Measurements from ENCODE around the gene TMEM87B. TPM values are rescaled to one million over a fixed set of nuclear protein-coding genes. Genes with fewer than 3 reads are reported as not detected.

TMEM87B gene
- polyA plus RNA-seq, 4 donors = 17.3 to 43.3 (median 26.1) TPM

GRCh38 chr2:112149194-112149593 lies 94.1 kb downstream of the TMEM87B start:
- WGBS, 3 donors = 81 to 93% (median 86%) methylated on average over 5 of the region's 5 CpGs
- H3K9me3 ChIP-seq (ENCODE audit: control insufficient read depth in 2 of 2, insufficient read depth in 1 of 2, low read depth in 1 of 2, low read length in 1 of 2) = no peaks in the 10 kb centered on the region
- H3K36me3 ChIP-seq (ENCODE audit: control insufficient read depth in 3 of 3, insufficient read depth in 2 of 3, low read depth in 1 of 3, low read length in 3 of 3) = no peaks in the 10 kb centered on the region
- H3K27ac ChIP-seq (ENCODE audit: low read depth in 1 of 3, low read length in 2 of 3) = no peak overlapping the region
- H3K4me3 ChIP-seq (ENCODE audit: low read depth in 1 of 3, low read length in 3 of 3) = no peak overlapping the region
- DNase-seq (no peak), FAIRE-seq (no peak)
- H3K27me3 ChIP-seq (ENCODE audit: control insufficient read depth in 3 of 3, insufficient read depth in 3 of 3, low read length in 3 of 3) = no peaks in the 10 kb centered on the region
- no peaks in the 10 kb centered on the region for H3K4me1 ChIP-seq (ENCODE audit: control insufficient read depth in 3 of 3, insufficient read depth in 2 of 3, low read depth in 1 of 3, low read length in 2 of 3)

- no peak for FAIRE-seq
Measured at GRCh38 chr2:112149866-112150435, 94.9 kb downstream of the TMEM87B start.

GRCh38 chr2:112150447-112150846 lies 95.4 kb downstream of the TMEM87B start:
- H3K27me3 ChIP-seq (ENCODE audit: control insufficient read depth in 3 of 3, insufficient read depth in 3 of 3, low read length in 3 of 3) = no peaks in the 10 kb centered on the region
- H3K36me3 ChIP-seq (ENCODE audit: control insufficient read depth in 3 of 3, insufficient read depth in 2 of 3, low read depth in 1 of 3, low read length in 3 of 3) = no peaks in the 10 kb centered on the region
- no peak overlapping the region for H3K4me3 ChIP-seq (ENCODE audit: low read depth in 1 of 3, low read length in 3 of 3)
- FAIRE-seq (no peak), DNase-seq (no peak)
- no peaks in the 10 kb centered on the region for H3K4me1 ChIP-seq (ENCODE audit: control insufficient read depth in 3 of 3, insufficient read depth in 2 of 3, low read depth in 1 of 3, low read length in 2 of 3)
- 74 to 77% (median 75%) methylated on average over 5 of the region's 5 CpGs for WGBS, 3 donors
- no peaks in the 10 kb centered on the region for H3K9me3 ChIP-seq (ENCODE audit: control insufficient read depth in 2 of 2, insufficient read depth in 1 of 2, low read depth in 1 of 2, low read length in 1 of 2)
- H3K27ac ChIP-seq (ENCODE audit: low read depth in 1 of 3, low read length in 2 of 3) = no peak overlapping the region

More at GRCh38 chr2:112149866-112150435, 94.9 kb downstream of the TMEM87B start:
- DNase-seq = no peak
- H3K9me3 ChIP-seq (ENCODE audit: control insufficient read depth in 2 of 2, insufficient read depth in 1 of 2, low read depth in 1 of 2, low read length in 1 of 2) = no peaks in the 10 kb centered on the region
- H3K4me3 ChIP-seq (ENCODE audit: low read depth in 1 of 3, low read length in 3 of 3) = no peak overlapping the region
- no peaks in the 10 kb centered on the region for H3K27me3 ChIP-seq (ENCODE audit: control insufficient read depth in 3 of 3, insufficient read depth in 3 of 3, low read length in 3 of 3)
- WGBS, 3 donors = 65 to 76% (median 76%) methylated on average over 7 of the region's 7 CpGs
- no peaks in the 10 kb centered on the region for H3K4me1 ChIP-seq (ENCODE audit: control insufficient read depth in 3 of 3, insufficient read depth in 2 of 3, low read depth in 1 of 3, low read length in 2 of 3)
- no peak overlapping the region for H3K27ac ChIP-seq (ENCODE audit: low read depth in 1 of 3, low read length in 2 of 3)
- H3K36me3 ChIP-seq (ENCODE audit: control insufficient read depth in 3 of 3, insufficient read depth in 2 of 3, low read depth in 1 of 3, low read length in 3 of 3) = no peaks in the 10 kb centered on the region

GRCh38 chr2:112150851-112151250 lies 95.8 kb downstream of the TMEM87B start:
- no peak for DNase-seq
- H3K4me1 ChIP-seq (ENCODE audit: control insufficient read depth in 3 of 3, insufficient read depth in 2 of 3, low read depth in 1 of 3, low read length in 2 of 3) = no peaks in the 10 kb centered on the region
- H3K36me3 ChIP-seq (ENCODE audit: control insufficient read depth in 3 of 3, insufficient read depth in 2 of 3, low read depth in 1 of 3, low read length in 3 of 3) = no peaks in the 10 kb centered on the region
- no peak overlapping the region for H3K27ac ChIP-seq (ENCODE audit: low read depth in 1 of 3, low read length in 2 of 3)
- H3K9me3 ChIP-seq (ENCODE audit: control insufficient read depth in 2 of 2, insufficient read depth in 1 of 2, low read depth in 1 of 2, low read length in 1 of 2) = no peaks in the 10 kb centered on the region
- no peaks in the 10 kb centered on the region for H3K27me3 ChIP-seq (ENCODE audit: control insufficient read depth in 3 of 3, insufficient read depth in 3 of 3, low read length in 3 of 3)
- 85 to 88% (median 85%) methylated on average over 11 of the region's 11 CpGs for WGBS, 3 donors
- no peak for FAIRE-seq
- no peak overlapping the region for H3K4me3 ChIP-seq (ENCODE audit: low read depth in 1 of 3, low read length in 3 of 3)

- FAIRE-seq = no peak
- no peaks in the 10 kb centered on the region for H3K9me3 ChIP-seq (ENCODE audit: control insufficient read depth in 2 of 2, insufficient read depth in 1 of 2, low read depth in 1 of 2, low read length in 1 of 2)
- WGBS, 3 donors = 89 to 94% (median 91%) methylated on average over 5 of the region's 5 CpGs
- H3K27me3 ChIP-seq (ENCODE audit: control insufficient read depth in 3 of 3, insufficient read depth in 3 of 3, low read length in 3 of 3) = no peaks in the 10 kb centered on the region
- no peak overlapping the region for H3K27ac ChIP-seq (ENCODE audit: low read depth in 1 of 3, low read length in 2 of 3)
- DNase-seq = no peak
- no peaks in the 10 kb centered on the region for H3K36me3 ChIP-seq (ENCODE audit: control insufficient read depth in 3 of 3, insufficient read depth in 2 of 3, low read depth in 1 of 3, low read length in 3 of 3)
- no peak overlapping the region for H3K4me3 ChIP-seq (ENCODE audit: low read depth in 1 of 3, low read length in 3 of 3)
- H3K4me1 ChIP-seq (ENCODE audit: control insufficient read depth in 3 of 3, insufficient read depth in 2 of 3, low read depth in 1 of 3, low read length in 2 of 3) = no peaks in the 10 kb centered on the region
Measured at GRCh38 chr2:112151271-112151670, 96.2 kb downstream of the TMEM87B start.

GRCh38 chr2:112151701-112152440 lies 96.8 kb downstream of the TMEM87B start:
- Histone ChIP-seq H3K27me3 (ENCODE audit: control insufficient read depth in 3 of 3, insufficient read depth in 3 of 3, low read length in 3 of 3) (no peaks in the 10 kb centered on the region), H3K4me1 (ENCODE audit: control insufficient read depth in 3 of 3, insufficient read depth in 2 of 3, low read depth in 1 of 3, low read length in 2 of 3) (no peaks in the 10 kb centered on the region), H3K4me3 (ENCODE audit: low read depth in 1 of 3, low read length in 3 of 3) (no peak overlapping the region), H3K9me3 (ENCODE audit: control insufficient read depth in 2 of 2, insufficient read depth in 1 of 2, low read depth in 1 of 2, low read length in 1 of 2) (no peaks in the 10 kb centered on the region), H3K36me3 (ENCODE audit: control insufficient read depth in 3 of 3, insufficient read depth in 2 of 3, low read depth in 1 of 3, low read length in 3 of 3) (no peaks in the 10 kb centered on the region), H3K27ac (ENCODE audit: low read depth in 1 of 3, low read length in 2 of 3) (no peak overlapping the region)
- DNase-seq (no peak), FAIRE-seq (no peak)
- WGBS, 3 donors = 90 to 94% (median 92%) methylated on average over 18 of the region's 18 CpGs

GRCh38 chr2:112152476-112153178 lies 97.6 kb downstream of the TMEM87B start:
- H3K36me3 ChIP-seq (ENCODE audit: control insufficient read depth in 3 of 3, insufficient read depth in 2 of 3, low read depth in 1 of 3, low read length in 3 of 3) = no peaks in the 10 kb centered on the region
- no peaks in the 10 kb centered on the region for H3K9me3 ChIP-seq (ENCODE audit: control insufficient read depth in 2 of 2, insufficient read depth in 1 of 2, low read depth in 1 of 2, low read length in 1 of 2)
- no peak for FAIRE-seq
- H3K27ac ChIP-seq (ENCODE audit: low read depth in 1 of 3, low read length in 2 of 3) = no peak overlapping the region
- no peaks in the 10 kb centered on the region for H3K27me3 ChIP-seq (ENCODE audit: control insufficient read depth in 3 of 3, insufficient read depth in 3 of 3, low read length in 3 of 3)
- H3K4me3 ChIP-seq (ENCODE audit: low read depth in 1 of 3, low read length in 3 of 3) = no peak overlapping the region
- 86 to 95% (median 90%) methylated on average over 10 of the region's 10 CpGs for WGBS, 3 donors
- DNase-seq = no peak
- no peaks in the 10 kb centered on the region for H3K4me1 ChIP-seq (ENCODE audit: control insufficient read depth in 3 of 3, insufficient read depth in 2 of 3, low read depth in 1 of 3, low read length in 2 of 3)

- Histone ChIP-seq H3K4me3 (ENCODE audit: low read depth in 1 of 3, low read length in 3 of 3) (no peak overlapping the region), H3K4me1 (ENCODE audit: control insufficient read depth in 3 of 3, insufficient read depth in 2 of 3, low read depth in 1 of 3, low read length in 2 of 3) (no peaks in the 10 kb centered on the region), H3K9me3 (ENCODE audit: control insufficient read depth in 2 of 2, insufficient read depth in 1 of 2, low read depth in 1 of 2, low read length in 1 of 2) (no peaks in the 10 kb centered on the region), H3K27ac (ENCODE audit: low read depth in 1 of 3, low read length in 2 of 3) (no peak overlapping the region), H3K27me3 (ENCODE audit: control insufficient read depth in 3 of 3, insufficient read depth in 3 of 3, low read length in 3 of 3) (no peaks in the 10 kb centered on the region), H3K36me3 (ENCODE audit: control insufficient read depth in 3 of 3, insufficient read depth in 2 of 3, low read depth in 1 of 3, low read length in 3 of 3) (no peaks in the 10 kb centered on the region)
- DNase-seq (no peak), FAIRE-seq (no peak)
- 89 to 95% (median 90%) methylated on average over 12 of the region's 12 CpGs for WGBS, 3 donors
Measured at GRCh38 chr2:112153179-112153490, 98.1 kb downstream of the TMEM87B start.

Measured in small intestine (tissue), 7 donors.